ENCODE results near the gene HTN1. TPM values are rescaled to one million over a fixed set of nuclear protein-coding genes. Genes with fewer than 3 reads are reported as not detected.
"Not testable (repeated sequence)": the region's sequence is repeated elsewhere in the genome, so short reads cannot be mapped to it uniquely, and the experiment has no call there.

The HTN1 gene
- not detected in 2 replicates for total RNA-seq

DNA sequence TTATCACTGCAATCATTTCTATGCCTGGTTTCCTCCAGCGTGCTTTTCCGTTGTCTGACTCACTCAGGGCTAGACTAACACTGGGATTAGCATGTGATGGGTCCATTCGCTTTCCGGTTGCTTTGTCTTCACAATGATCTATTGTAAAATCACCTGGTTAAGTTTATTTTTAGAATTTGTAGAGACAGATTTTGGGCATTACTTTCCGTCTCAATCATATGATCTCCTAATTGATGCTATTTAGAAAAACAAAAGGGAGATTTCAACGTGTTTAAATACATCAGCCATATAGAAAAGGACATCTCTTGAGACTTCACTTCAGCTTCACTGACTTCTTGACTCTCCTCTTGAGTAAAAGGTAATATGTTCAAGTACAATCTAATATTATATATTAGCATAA is at the start of gene HTN1:
Gene HTN1, plus strand, starts transcription at position 301 of the 400 bp plus-strand sequence. CDS start 2,639 bp downstream, outside the sequence.
- not testable (repeated sequence) for DNase-seq

DNA sequence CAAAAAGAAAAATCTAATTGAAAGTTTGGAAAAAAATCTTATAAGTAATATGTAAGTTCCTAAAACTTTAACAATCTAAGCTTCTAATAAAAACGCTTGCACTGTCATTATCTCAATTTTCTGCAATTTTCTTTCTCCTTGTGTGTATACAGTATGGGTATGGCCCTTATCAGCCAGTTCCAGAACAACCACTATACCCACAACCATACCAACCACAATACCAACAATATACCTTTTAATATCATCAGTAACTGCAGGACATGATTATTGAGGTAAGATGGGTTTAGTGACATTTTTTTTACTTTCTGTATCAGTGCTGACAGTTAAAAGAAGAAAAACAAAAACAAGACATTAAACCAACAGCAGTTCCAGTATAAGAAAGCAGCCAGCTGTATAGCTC is 49.5 kb upstream of the HTN1 start:
- DNase-seq, result no peak

DNA sequence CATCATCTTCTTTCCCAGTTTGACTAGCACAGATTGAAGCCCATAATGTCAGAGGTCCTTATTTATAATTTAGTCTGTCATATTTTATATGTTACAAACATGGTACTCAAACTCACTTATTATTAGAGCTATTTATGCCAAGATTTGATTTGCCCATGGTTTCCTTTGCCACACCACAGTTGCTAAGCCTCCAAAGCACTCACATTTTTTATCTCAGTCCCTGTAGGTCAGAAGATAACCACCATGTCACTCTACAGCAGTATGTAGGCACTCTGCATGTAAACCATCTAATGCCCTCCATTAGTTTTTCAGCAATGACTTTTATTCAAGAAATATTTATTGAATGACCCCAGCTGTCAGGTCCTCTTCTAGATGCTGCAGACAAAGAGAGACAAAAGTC is 47.7 kb upstream of the HTN1 start:
- no peak for DNase-seq

DNA sequence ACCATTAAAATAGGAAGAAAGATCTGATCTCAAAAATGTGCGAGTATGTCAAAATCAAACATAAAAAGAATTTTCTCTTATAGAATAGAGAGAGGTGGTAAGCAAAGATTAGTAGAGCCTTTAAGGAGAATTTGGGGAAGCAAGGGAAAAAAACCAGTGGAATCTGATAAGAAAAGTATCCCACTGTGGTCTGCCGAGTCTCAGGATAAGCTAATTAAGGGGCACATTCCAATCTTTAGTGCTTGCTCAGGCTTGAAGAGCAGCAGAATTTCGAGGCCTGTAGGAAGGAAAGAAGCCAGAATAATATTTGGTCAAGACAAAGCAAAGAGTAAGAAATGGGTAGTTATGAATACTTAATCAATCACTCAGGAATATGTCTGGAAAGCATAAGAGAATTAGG is 41.5 kb upstream of the HTN1 start:
- no peak for DNase-seq

DNA sequence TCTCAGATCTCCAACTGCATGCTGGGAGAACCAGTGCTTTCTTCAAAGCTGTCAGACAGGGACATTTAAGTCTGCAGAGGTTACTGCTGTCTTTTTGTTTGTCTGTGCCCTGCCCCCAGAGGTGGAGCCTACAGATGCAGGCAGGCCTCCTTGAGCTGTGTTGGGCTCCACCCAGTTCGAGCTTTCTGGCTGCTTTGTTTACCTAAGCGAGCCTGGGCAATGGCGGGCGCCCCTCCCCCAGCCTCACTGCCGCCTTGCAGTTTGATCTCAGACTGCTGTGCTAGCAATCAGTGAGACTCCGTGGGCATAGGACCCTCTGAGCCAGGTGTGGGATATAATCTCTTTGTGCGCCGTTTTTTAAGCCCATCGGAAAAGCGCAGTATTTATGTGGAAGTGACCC is 31.2 kb upstream of the HTN1 start:
- not testable (repeated sequence) for DNase-seq

DNA sequence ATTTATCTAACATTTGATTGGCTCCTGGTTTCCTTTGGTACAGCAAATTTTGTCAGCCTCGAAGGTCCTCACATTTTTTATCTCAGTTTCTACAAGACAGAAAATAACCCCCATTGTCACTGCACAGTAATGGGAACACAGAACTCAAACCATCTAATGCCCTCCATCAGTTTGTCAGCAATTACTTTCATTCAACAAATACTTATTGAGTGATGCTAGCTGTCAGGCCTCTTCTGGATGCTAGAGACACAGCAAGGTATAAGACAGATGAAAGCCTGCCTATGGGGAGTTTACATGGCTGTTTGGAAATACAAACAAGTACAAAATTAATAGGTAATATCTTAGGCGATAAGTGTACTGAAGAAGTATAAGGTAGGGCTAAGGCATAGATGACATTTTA is 27.0 kb upstream of the HTN1 start:
- no peak for DNase-seq

DNA sequence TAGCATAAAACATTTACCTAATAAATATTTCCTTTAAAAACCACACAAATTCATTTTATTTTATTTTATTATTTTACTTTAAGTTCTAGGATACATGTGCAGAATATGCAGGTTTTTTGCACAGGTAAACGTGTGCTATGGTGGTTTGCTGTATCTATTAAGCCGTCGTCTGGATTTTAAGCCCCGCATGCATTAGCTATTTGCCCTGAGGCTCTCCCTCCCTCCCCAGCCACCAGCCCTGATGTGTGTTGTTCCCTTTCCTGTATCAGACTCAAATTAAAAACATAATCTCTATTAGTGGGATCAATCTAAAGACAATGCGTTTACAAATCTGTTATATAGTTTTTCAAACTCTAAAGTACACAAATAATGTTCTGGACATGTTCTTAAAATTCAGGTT is 23.2 kb upstream of the HTN1 start:
- DNase-seq, result no peak

DNA sequence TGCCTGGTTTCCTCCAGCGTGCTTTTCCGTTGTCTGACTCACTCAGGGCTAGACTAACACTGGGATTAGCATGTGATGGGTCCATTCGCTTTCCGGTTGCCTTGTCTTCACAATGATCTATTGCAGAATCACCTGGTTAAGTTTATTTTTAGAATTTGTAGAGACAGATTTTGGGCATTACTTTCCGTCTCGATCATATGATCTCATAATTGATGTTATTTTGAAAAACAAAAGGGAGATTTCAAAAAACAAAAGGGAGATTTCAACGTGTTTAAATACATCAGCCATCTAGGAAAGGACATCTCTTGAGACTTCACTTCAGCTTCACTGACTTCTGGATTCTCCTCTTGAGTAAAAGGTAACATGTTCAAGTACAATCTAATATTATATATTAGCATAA is 22.1 kb upstream of the HTN1 start, which contains the start of gene HTN3:
Gene HTN3, plus strand, starts transcription at position 301 of the 400 bp plus-strand sequence. CDS start 2,282 bp downstream, outside the sequence.
- not testable (repeated sequence) for DNase-seq

DNA sequence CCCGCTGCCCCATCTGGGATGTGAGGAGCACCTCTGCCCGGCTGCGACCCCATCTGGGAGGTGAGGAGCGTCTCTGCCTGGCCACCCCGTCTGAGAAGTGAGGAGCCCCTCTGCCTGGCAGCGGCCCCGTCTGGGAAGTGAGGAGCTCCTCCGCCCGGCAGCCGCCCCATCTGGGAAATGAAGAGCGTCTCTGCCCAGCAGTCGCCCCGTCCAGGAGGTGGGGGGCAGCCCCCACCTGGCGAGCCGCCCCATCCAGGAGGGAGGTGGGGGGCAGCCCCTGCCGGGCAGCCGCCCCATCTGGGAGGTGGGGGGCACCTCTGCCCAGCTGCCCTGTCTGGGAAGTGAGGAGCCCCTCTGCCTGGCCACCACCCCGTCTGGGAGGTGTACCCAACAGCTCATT is 12.7 kb upstream of the HTN1 start:
- not testable (repeated sequence) for DNase-seq

DNA sequence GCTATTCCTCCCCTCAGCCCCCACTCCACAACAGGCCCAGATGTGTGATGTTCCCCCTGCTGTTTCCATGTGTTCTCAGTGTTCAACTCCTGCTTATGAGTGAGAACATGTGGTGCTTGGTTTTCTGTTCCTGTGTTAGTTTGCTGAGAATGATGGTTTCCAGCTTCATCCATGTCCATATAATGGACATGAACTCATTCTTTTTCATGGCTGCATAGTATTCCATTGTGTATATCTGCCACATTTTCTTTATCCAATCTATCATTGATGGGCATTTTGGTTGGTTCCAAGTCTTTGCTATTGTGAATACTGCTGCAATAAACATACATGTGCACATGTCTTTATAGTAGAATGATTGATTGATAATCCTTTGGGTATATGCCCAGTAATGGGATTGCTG is 10.3 kb upstream of the HTN1 start:
- not testable (repeated sequence) for DNase-seq

DNA sequence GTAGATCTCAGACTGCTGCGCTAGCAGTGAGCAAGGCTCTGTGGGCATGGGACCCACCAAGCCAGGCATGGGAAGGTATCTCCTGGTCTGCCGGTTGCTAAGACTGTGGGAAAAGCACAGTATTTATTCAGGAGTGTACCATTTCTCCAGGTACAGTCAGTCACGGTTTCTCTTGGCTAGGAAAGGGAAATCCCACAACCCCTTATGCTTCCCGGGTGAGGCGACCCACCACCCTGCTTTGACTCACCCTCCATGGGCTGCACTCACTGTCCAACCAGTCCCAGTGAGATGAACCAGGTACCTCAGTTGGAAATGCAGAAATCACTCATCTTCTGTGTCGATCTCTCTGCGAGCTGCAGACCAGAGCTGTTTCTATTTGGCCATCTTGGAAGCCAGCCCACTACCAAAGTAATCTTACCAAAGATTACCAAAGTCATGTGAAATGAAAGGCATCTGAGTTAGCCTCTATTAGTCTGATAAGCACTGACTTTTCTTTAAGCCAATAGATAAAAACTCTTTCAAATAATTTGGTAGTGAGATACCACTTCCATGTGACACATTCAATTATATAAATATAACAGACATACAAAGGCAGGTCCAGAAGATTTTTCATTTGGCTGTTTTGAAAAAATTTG is 8.5 kb upstream of the HTN1 start:
- DNase-seq, result no peak

DNA sequence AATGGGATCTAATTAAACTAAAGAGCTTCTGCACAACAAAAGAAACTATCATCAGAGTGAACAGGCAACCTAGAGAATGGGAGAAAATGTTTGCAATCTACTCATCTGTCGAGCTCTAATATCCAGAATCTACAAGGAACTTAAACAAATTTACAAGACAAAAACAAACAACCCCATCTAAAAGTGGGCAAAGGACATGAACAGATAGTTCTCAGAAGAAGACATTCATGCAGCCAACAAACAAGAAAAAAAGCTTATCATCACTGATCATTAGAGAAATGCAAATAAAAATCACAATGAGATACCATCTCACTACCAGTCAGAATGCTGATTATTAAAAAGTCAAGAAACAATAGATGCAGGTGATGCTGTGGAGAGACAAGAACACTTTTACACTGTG is 6.3 kb downstream of the HTN1 start:
- not testable (repeated sequence) for DNase-seq

DNA sequence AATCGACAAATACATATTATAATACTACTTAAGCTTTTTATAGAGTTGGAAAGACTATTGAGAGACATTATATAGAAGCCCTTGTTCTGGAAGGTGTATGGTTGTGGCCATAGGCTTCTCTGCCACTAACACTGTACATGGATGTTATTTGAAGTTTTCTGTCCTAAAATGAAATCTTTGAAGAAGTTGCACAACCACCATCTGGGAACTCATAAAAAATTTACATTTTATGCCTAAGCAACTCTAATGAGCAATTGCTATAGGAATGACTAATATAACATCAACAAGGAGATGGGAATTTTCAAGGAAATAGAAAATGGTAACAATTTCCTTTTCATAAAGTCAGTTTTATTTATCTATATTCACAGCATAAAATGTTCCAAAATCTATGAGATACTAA is 7.4 kb downstream of the HTN1 start:
- no peak for DNase-seq

DNA sequence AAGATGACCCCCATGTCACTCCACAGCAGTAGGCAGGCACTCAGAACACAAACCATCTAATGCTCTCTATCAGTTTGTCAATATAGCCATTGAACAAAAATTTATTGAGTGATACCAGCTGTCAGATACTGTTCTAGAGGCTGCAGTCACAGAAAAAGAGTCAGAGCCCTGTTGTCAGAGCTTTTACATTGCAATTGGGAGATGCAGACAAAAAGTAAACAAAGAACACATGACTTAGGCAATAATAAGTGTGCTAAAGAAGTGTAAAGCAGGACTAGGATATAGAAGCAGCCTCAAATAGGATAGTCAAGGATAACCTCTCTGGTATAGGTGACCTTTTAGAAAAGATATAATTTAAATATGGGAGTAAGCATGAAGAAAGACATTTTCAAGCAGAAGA is 8.9 kb downstream of the HTN1 start:
- DNase-seq, result no peak

DNA sequence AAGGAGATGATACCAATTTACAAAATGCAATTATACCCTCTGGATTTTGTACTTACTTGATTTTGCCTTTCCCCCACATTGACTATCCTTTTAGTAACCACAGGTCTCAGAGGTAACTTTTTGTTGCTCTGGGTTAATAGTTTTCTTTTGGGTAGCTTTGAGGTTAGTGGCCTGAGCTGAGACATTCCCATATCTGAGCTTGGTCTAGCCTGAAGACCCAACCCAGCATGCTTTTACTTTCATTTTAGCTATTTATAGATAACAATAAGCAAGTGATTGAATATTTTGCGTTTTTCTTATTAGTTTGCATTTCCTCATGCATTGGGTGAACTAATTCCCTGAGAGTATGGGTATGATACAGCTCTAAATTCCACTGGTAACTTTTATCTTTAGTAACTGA is 11.8 kb downstream of the HTN1 start:
- no peak for DNase-seq

DNA sequence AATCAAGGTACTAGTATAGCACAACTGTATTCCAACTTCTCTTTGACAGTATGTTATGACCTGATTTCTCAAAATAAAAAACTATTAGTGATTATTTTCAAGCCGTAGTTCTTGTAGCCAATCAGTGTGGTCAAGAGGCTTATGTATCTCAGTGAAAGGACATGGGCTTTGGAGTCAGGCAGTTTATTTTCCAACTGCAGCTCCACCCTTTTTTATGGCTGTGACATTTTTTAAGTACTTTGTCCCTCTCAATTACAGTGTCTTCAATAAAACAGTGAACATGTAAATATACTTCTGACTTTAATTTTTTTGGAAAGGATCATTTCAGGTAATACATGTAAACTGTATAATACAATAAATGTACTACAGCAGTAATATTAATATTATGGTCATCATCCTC is 30.0 kb downstream of the HTN1 start:
- DNase-seq, result no peak

DNA sequence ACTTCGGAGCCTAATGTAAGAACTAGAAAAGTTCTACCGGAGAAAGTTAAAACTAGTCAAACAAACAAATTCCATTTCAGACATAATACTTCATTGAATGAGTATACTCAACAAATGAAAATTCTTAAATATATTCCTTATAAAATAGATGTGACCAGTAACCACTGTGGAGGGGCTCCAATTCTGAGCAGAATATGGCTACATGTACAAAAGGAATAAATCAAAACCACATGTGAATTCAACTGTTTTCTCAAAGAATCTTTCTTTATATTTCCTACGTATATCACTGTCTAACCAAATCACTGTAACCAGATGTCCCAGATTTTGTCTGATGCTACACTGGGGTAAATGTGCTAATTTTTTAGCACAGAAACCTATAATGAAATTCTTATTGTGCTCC is 49.0 kb downstream of the HTN1 start:
- DNase-seq, result no peak

Other genes starting within 250 kb of the HTN1 start
- gene SULT1E1, start 190.3 kb upstream of the HTN1 start, total RNA-seq, result 1.2 and 2.4 TPM in 2 replicates
- gene CSN1S1, start 119.4 kb upstream of the HTN1 start, total RNA-seq, result 0.09 TPM in 1 of 2 replicates, not detected in the other
- not detected in 2 replicates for gene CSN2, start 84.7 kb upstream of the HTN1 start, total RNA-seq
- not detected in 2 replicates for gene STATH, start 54.5 kb upstream of the HTN1 start, total RNA-seq
- gene HTN3, start 22.0 kb upstream of the HTN1 start, total RNA-seq, result not detected in 2 replicates
- gene PRR27, start 103.8 kb downstream of the HTN1 start, total RNA-seq, result not detected in 2 replicates
- not detected in 2 replicates for gene ODAM, start 145.3 kb downstream of the HTN1 start, total RNA-seq
- gene FDCSP, start 175.7 kb downstream of the HTN1 start, total RNA-seq, result not detected in 2 replicates
- not detected in 2 replicates for gene CSN3, start 192.2 kb downstream of the HTN1 start, total RNA-seq